ENCODE measurements around the gene PRKCA.

Gene PRKCA

GRCh38 chr17:66538776-66539175 is 236.4 kb downstream of the PRKCA start:
- DNase-seq = no peak

GRCh38 chr17:66540131-66540781 is 237.8 kb downstream of the PRKCA start:
- peak; percentile 32 to 97 (median 86) for DNase-seq

- DNase-seq = peak in 16 of 58 donors; percentile 8 to 48 (median 29)
Measured at GRCh38 chr17:66541461-66542128, 239.2 kb downstream of the PRKCA start.

- no peak for DNase-seq
Measured at GRCh38 chr17:66542129-66542966, 239.9 kb downstream of the PRKCA start.

GRCh38 chr17:66542967-66543520 is 240.6 kb downstream of the PRKCA start:
- no peak for DNase-seq

GRCh38 chr17:66543526-66543925 is 241.1 kb downstream of the PRKCA start:
- no peak for DNase-seq

- DNase-seq = no peak
Measured at GRCh38 chr17:66545918-66546317, 243.5 kb downstream of the PRKCA start.

- DNase-seq = no peak
Measured at GRCh38 chr17:66547151-66547865, 244.9 kb downstream of the PRKCA start.

- DNase-seq = no peak
Measured at GRCh38 chr17:66548158-66548557, 245.7 kb downstream of the PRKCA start.

- DNase-seq = no peak
Measured at GRCh38 chr17:66548659-66549310, 246.4 kb downstream of the PRKCA start.

- no peak for DNase-seq
Measured at GRCh38 chr17:66549311-66549704, 246.9 kb downstream of the PRKCA start.

- DNase-seq = no peak
Measured at GRCh38 chr17:66549731-66550207, 247.4 kb downstream of the PRKCA start.

GRCh38 chr17:66551839-66552238 is 249.4 kb downstream of the PRKCA start:
- no peak for DNase-seq

GRCh38 chr17:66552371-66552770 is 250.0 kb downstream of the PRKCA start:
- DNase-seq = no peak

- no peak for DNase-seq
Measured at GRCh38 chr17:66555605-66556004, 253.2 kb downstream of the PRKCA start.

- DNase-seq = no peak
Measured at GRCh38 chr17:66557200-66557599, 254.8 kb downstream of the PRKCA start.

GRCh38 chr17:66557886-66558285 is 255.5 kb downstream of the PRKCA start:
- no peak for DNase-seq

- no peak for DNase-seq
Measured at GRCh38 chr17:66560691-66561090, 258.3 kb downstream of the PRKCA start.

GRCh38 chr17:66562119-66562518 is 259.7 kb downstream of the PRKCA start:
- DNase-seq = no peak

GRCh38 chr17:66564992-66565465 is 262.6 kb downstream of the PRKCA start:
- DNase-seq = no peak
